Measurements from ENCODE around the gene SPATA6. TPM values are rescaled to one million over a fixed set of nuclear protein-coding genes. Genes with fewer than 3 reads are reported as not detected.
"Not testable (repeated sequence)": the region's sequence is repeated elsewhere in the genome, so short reads cannot be mapped to it uniquely, and the experiment has no call there.

The SPATA6 gene
- total RNA-seq, 3 donors from 2014 or later: 15.7 to 26.9 (median 15.8) TPM

- intact Hi-C loops (cut with DNase I, micrococcal nuclease): no loop called here
- ATAC-seq: no peak
These were observed 133.7 kb downstream of the SPATA6 start for GRCh38 chr1:48338257-48338656.

GRCh38 chr1:48333316-48333715 lies 138.7 kb downstream of the SPATA6 start:
- Histone ChIP-seq H3K36me3 (ENCODE audit: low read depth) (no peaks in the 10 kb centered on the region), H3K9me3 (peaks cover 17% of the 10 kb centered on the region), H3K4me1 (ENCODE audit: low read depth) (no peaks in the 10 kb centered on the region), H3K4me3 (no peak overlapping the region)
- ATAC-seq (no peak), DNase-seq (no peak)
- intact Hi-C loops (cut with DNase I, micrococcal nuclease): no loop called here
- no peak for TF ChIP-seq CTCF (IDR thresholded peaks at IDR 0.05)

More at GRCh38 chr1:48338257-48338656, 133.7 kb downstream of the SPATA6 start:
- no peaks in the 10 kb centered on the region for H3K4me1 ChIP-seq (ENCODE audit: low read depth)
- no peaks in the 10 kb centered on the region for H3K36me3 ChIP-seq (ENCODE audit: low read depth)
- DNase-seq: no peak
- no peak overlapping the region for H3K4me3 ChIP-seq
- TF ChIP-seq CTCF (IDR thresholded peaks at IDR 0.05): no peak
- no peaks in the 10 kb centered on the region for H3K9me3 ChIP-seq

GRCh38 chr1:48332115-48332514 lies 139.9 kb downstream of the SPATA6 start:
- DNase-seq (no peak), ATAC-seq (no peak)
- Histone ChIP-seq H3K4me3 (no peak overlapping the region), H3K36me3 (ENCODE audit: low read depth) (no peaks in the 10 kb centered on the region), H3K9me3 (peaks cover 17% of the 10 kb centered on the region), H3K4me1 (ENCODE audit: low read depth) (no peaks in the 10 kb centered on the region)
- intact Hi-C loops (cut with DNase I, micrococcal nuclease): no loop called here
- no peak for TF ChIP-seq CTCF (IDR thresholded peaks at IDR 0.05)

- H3K9me3 ChIP-seq: peaks cover 29% of the 10 kb centered on the region
- DNase-seq (no peak), ATAC-seq (no peak)
- no peak overlapping the region for H3K4me3 ChIP-seq
- no peaks in the 10 kb centered on the region for H3K4me1 ChIP-seq (ENCODE audit: low read depth)
- no peaks in the 10 kb centered on the region for H3K36me3 ChIP-seq (ENCODE audit: low read depth)
- no peak for TF ChIP-seq CTCF (IDR thresholded peaks at IDR 0.05)
- intact Hi-C loops (cut with DNase I, micrococcal nuclease): no loop called here
These were observed 142.1 kb downstream of the SPATA6 start for GRCh38 chr1:48329905-48330304.

GRCh38 chr1:48329486-48329885 lies 142.5 kb downstream of the SPATA6 start:
- Histone ChIP-seq H3K36me3 (ENCODE audit: low read depth) (no peaks in the 10 kb centered on the region), H3K9me3 (peaks cover 30% of the 10 kb centered on the region), H3K4me1 (ENCODE audit: low read depth) (no peaks in the 10 kb centered on the region), H3K4me3 (no peak overlapping the region)
- no peak for DNase-seq
- intact Hi-C loops (cut with DNase I, micrococcal nuclease): no loop called here
- no peak for TF ChIP-seq CTCF (IDR thresholded peaks at IDR 0.05)
- ATAC-seq: no peak

GRCh38 chr1:48311829-48312228 lies 160.2 kb downstream of the SPATA6 start:
- DNase-seq; H3K36me3 ChIP-seq (ENCODE audit: low read depth); ATAC-seq; H3K4me3 ChIP-seq; H3K9me3 ChIP-seq; H3K4me1 ChIP-seq (ENCODE audit: low read depth); intact Hi-C loops (cut with DNase I, micrococcal nuclease): not testable (repeated sequence)
